NCI-H1105 treated with DMSO at 0.1 percent for 48 hours (cell line): Measurements from ENCODE around the gene TOX2.
A peak's percentile ranks its signal among the peaks of the same experiment; 100 is the strongest.

Source experiments
- DNase-seq: peaks from one replicate; lab custom pipeline; 2025; lab: John Stamatoyannopoulos, UW

TOX2 gene

DNA sequence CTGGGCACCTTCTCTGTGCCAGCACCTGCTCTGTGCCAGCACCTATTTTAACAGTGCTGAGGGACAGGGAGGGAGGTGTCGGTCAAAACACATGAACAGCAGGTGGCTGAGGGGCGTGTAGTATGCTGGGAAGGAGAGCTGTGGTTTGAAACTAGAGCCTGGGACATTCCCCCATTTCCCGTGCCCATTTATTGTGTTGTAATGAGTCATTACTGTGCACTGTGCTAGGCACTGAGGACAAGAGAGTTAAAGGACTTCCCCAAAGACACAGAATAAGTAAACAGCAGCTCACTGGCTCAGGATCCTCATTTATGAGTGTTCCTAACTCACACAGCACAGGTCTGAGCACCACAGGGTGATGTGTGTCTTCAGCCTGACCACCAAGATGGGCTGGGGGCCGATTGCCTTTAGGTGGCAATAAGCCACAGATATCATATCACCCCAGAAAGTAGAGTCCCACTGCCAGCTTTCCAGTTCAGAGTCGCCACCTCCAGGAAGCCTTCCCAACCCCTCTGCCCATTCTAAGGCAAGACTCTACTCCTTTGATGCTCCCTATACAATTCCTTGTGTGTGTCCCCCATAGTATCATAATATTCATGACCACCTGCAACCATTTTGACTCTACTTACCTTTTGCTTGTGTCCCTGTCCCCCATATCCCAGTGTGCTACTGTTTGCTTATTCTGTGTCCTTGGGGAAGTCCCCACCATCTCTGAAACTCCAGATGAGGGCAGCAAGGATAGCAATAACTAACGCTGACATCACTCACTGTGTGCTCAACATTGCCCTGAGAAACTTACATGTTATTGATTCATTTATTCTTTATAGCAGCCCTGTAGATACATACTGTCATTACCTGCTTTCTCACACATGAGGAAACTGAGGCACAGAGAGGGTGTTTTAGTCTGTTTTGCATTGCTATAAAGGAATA is 87.3 kb downstream of the TOX2 start:
- no peak for DNase-seq

DNA sequence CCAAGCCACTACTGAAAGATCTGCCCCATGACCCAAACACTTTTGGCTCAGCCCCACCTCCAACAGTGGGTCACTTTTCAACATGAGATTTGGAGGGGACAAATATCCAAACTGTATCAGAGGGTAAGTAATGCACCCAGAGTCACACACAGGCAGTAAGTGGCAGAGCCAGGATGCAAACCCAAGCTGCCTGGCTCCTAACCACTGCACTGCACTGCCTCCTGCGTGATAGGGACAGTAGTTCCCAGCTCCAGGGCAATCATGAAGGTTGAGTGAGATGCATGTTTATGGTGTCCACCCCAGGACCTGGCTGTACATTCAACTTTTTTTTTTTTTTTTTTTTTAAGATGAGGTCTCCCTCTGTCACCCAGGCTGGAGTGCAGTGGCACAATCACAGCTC is 88.2 kb downstream of the TOX2 start:
- DNase-seq = no peak

DNA sequence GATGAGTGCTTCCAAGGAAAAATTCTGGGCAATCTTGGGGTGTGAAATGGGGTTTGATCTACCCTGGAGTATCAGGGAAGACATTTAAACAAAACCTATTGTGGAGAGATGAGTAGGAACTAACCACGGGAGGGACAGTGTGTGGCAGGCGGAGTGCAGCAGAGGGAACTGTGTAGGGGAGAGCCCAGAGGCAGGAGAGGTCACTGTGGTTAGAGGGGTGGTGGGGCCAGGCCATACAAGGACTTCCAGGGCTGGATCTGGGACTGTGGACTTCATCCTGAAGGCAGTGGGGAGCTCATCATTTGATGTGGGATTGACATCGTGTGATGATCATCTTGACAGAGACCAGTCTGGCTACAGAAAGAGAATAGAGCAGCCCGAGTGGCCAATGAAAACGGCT is 89.0 kb downstream of the TOX2 start:
- DNase-seq = no peak

DNA sequence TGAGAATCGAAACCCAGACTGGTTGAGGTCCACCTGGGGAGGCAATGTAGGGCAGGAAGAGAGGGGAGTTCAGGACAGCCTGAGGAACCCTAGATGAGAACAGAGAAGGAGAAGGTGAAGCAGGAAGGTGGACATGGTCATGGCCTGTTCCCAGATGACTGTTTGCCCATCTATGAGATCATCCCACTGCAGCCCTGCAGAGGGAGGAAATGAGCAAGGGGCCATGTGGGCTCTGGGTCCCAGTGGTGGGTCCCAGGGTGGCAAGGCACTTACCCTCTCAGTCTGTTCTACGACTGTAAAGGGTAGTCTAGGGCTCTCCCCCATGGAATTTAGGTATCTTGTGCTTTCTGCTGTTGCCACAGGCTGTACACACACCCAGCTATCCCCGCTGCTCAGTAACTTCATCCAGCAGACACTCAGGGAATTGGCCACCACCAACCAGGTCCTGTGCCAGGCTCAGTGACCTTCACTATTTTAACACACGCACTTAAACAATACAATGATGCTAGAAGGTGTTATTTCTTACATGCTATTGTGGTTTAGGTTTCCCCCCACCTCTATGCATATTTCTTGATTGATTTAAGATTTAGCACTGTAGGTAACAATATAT is 89.8 kb downstream of the TOX2 start:
- DNase-seq = no peak

DNA sequence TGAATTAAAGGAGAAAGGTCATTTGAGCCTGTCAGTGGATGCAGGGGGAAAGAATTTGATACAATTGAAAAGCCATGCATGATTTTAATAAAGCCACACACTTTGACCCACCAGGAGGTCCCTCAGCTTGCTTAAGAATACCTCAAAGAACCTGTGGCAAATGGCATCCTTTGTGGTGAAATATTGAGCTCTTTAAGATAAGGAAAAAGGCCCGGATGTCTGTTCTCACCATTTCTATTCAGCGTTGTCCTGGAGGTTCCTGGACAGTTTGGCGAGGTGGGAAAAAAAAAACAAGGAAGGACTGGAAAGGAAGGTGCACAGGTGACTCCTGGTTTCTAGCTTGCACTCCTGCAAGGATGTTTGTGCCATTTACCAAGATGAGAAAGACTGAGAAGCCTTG is 91.0 kb downstream of the TOX2 start:
- no peak for DNase-seq

DNA sequence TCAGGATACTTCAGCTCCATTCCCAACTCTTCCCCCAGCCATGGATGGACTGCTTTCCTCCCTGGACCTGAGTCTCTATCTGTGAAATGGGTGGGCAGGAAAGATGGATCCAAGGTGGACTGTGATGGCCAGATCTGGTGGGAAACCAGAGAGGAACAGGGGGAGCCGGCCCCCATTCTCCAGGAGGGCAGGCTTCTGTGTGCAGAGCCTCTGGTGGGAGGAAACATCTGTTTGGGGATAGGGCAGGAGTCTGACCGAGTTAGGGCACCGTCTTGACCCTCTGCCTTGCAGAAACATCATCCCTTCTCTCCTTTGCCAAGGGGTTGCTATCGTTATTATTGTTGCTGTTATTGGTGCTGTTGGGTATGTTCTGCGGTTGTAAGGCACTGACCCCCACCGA is 91.5 kb downstream of the TOX2 start:
- DNase-seq = no peak

DNA sequence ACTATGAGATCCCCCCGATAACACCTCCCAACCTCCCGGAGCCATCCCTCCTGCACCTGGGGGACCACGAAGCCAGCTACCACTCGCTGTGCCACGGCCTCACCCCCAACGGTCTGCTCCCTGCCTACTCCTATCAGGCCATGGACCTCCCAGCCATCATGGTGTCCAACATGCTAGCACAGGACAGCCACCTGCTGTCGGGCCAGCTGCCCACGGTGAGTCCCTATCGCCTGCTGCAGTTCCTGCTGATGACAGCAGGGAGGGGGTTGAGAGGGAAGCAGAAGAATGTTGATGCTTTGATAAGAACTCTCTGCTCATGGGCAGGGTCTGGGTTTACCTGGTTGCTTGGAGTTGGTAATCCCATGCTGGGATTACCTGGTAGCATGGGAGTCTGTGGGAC is 91.9 kb downstream of the TOX2 start:
- DNase-seq = no peak

DNA sequence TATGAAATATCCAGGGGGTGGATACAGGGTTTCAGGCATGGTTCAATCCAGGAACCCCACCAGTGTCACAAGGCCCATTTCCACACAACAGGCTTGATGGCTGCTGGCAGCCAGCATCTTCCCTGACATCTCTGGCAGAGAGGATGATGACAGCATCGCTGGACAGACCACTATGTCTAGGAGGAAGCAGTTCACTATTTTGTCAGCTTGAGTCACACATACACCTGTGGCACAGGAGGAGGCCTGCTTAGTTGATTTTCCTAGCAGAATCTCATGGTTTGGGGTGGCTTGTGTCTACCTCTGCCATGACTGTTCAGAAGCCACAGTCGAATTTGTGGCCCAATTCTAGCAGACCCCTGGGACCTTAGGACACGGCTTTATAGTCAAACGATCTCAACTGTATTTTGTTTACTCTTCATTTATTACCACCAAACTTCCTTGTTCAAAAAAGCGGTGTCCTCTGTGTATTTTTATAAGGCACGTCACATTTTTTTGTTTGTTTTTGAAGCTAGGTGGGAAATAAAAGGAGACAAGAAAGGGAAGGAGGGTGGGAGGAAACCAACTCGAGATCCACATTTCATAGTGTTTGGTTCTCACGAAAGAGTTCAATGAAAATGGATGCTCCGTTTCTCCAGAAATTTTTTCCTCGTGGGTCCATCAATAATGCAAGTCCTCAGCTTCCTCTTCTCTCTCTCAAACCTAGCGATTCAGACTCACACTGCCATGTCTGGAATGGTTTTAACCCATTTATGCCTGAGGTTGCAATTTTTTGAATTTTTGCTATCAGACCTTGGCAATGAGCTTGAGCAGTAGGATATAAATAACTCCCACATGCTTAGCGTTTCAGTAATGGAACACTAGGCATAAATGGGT is 94.4 kb downstream of the TOX2 start:
- DNase-seq = no peak

DNA sequence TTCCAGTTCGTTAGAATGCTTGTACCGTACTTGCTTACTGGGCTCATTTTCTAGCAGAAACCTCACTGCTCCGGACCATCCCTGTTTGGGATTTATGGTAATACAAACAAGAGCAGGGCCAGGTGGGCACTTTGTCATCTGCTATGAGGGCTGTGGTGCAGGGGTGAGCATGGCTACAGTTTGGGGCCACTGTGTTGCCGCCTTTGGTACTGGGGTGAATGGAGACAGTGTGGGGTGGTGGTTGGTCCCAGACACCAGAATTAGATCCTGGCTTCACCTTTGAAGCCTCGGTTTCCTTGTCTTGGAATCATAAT is 95.0 kb downstream of the TOX2 start:
- no peak for DNase-seq

DNA sequence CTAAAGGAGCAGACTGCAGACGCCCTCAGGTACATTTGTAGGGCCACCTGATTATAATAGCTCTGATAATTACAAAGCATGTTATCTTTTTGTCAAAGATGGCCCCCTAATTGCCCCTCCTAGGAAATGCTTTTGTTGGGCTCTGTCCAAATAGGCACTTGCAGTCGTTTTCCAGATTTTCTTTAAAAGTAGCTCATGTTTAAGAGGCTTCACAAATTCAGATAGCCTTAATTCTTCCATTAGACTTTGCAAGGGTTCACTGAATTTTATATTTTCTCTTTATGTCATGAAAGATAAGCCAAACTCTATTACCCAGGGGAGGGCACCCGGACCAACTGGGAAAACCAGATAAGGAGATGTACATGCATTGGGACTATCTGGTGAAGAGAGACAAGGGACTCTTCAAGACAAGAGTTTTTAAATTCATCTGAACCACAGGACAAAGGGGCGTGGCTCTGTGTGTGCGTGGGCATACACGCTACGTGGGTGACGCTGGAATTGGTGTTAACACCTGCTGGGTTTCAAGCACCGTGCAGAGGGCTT is 95.6 kb downstream of the TOX2 start:
- DNase-seq = peak; percentile 97

DNA sequence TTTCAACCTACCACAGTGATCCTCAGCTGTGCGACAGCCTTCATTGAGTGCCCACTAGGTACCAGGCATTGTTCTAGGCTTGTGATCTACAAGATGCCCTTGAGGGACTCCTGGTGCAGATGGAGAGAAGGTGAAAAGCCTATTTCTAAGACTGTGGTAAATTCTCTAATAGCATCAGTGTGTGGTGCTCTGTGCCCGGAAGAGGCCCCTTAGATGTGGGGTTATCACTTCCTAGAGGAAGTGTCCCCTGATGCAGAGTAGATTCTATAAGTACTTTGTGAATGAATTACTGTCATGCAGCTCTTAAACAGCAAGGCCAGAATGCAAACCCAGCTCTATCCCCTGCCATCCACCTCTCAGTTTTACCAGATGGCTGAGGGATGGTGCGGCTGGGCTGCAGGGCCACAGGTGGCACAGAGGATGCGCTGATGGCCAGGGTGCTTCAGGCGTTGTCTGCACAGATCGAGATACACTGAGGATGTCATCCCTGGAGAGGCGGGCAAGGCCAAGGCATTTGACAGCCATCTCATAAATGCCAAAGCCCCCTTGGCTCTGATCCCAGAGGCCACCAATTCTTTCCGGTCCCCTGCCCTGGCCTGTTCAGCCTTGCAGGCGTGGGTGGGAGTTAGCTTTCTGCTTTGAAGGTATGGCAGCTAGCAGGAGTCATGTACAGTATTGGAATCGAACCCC is 96.7 kb downstream of the TOX2 start:
- peak; percentile 29 for DNase-seq

DNA sequence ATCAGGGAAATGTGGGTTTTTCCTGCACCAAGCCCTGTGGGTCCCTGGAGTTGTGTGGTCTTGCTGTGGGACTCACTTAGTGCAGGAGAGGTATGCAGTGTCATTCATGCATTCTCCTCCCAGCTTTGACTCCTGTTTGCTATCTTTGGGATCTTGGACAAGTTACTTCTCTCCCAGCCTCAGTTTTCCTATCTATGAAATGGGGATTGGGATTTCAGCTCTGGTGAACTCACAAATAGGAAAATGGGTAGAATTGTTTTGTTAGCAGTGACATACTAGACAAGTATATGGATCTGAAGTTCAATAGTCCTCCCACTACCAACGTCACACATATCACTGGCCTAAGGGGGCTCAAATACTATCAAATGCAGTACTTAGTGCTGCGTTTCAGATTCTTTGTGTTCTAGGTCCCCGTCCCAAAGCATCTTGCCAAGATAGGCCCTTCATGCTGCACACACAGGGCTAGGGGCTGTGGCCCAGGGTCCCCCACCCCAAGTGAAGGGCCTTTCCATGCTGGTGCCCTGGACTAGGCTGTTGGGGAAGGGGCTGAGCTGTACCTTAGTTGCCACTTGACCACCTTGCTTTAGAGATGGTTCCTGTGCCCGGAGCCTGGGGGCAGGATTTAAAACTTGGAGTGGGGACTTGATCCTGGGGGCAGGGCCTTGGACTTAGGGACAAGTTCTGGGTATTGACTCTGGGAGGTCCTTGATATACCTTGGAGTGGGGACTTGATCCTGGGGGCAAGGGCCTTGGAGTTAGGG is 98.0 kb downstream of the TOX2 start:
- DNase-seq = no peak

DNA sequence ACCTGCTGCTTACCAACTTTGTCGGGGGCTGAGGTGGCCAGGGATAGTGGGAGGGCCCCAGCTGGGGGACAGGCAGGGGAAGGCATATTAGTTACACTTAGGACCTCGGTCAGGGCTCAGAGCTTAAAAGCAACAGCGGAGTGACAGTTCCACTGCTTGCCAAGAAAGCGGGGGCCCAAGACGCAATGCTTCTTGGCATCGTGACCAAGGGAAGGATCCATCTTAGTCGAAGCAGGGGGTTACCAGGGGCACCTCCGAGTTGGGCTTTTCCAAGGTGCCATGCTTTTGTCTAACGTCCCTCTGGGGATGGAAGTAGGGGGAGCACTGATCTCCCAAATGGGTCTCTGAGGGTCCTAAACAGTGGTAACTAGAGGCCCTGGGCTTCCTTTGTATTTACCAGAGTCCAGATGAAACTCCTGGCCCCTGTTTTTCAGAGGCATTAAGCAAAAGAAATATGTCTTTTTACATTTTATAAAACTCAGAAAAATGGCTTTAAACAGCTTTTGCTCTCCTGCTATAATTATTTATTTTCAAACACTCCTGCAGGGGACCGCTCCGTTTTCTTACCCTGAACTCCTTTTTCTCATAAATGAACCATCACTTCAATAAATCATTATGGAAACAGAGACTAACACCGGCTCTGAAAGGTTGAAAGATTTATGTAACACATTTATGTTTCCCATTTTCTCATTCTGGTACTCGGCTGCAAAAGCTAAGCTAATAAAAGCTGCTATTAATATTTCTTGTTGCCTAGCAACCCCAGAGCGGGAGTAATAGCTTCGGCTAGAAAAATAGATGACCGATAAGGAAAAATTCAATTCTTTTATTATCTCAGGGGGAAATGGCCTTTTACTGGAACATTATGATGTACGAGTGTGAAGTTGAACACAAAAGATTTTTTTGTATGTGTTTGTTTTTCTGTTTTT is 100.4 kb downstream of the TOX2 start:
- DNase-seq = peak; percentile 40

DNA sequence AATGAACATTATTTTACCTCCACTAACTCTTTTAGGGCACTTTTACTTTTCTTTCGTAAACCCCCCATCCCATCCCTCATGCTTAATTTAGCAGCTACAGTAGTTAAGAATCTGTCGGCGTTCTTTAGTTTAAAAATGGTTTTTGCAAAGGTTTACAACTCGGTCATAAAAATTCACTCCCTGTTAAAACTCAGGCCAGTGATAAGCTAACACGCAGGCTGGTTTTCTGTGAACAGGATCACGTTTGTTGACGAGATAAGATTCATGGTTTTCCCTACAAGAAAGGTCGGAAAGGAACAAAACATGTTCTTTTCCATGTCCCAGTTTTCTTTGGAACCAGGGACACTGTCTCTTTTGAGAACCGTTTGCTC is 101.1 kb downstream of the TOX2 start:
- no peak for DNase-seq

DNA sequence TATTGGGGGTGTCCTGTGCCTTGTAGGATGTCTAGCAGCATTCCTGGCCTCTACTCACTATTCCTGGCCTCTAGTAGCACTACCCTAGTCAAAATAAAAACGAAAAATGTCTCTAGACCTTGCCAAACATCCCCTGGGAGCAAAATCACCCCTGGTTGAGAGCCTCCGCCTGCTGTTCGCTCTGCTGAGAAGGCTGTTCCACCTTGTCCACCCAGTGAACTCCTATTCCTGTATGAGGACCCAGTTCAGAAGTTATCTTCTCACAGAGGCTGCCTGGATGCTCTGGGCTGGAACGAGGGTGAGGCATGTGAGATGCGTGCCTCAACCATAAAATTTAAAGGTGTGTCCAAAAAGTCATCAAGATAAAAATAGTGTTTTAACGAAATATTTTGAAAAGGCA is 101.9 kb downstream of the TOX2 start:
- DNase-seq = no peak

DNA sequence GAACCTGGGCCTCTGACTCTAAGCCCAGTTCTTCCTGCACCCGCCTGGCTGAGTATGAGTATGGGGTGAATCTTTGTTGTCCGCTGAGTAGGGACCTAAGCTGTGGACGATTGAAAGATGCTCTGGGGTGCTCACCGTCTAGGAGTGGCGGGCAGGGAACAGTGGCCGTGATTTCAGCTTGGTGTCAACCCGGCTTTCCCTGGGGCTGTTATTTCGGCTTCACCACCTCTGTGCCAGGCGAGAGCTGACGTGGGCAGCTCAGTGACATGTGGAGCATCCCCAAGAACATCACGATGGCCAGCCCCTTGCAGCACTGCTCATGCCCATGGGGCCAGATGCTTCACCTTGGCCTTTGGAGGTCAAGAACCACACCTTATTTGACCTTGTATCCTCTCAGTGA is 102.6 kb downstream of the TOX2 start:
- DNase-seq = no peak

DNA sequence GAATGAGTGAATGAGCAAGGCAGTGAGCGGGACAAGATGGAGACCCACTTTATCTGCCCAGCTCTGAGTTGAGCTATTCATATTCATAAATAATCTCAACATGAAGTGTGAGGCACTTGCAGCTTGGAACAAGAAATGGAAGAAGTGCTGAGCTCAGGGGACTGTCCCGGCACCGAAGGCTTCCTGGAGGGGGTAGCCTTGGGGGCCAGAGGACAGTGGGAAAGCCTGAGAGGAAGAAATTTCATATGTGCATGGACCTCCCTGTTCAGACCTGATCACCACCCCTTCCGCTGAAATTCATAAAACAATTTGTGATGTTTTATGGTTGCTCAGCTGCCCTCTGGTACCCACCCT is 103.2 kb downstream of the TOX2 start:
- no peak for DNase-seq

DNA sequence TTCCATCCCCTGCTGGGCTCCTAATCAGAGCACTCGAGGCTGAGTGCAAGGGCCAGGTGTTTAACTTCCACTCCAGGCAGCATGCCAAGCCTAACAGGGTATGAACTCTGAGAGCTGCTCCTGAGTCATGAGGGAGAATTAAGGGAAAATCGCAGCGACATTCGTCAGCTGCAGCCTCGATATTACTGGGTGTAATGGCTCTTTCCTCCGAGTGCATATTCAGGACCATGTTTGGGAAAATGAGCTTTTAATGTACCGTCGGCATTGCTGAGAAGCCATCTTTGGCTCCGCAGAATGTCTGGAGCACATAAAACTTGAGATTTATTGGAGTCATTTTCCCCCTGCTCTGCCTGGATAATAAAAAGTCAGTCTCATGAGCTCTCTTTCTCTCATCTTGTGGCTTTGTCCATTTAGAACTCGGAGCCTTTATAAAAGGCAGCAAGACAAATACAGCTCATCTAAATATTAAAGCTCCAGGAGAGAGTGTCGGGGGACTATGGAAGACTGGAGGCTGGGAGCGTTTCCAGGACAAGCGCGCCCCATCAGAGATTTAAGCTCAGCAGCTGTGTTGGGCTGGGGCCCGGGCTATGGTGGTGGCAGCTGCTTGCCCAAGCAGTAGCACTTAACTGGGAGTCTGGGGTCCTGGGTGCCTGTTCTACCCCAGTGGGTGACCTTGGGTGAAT is 103.7 kb downstream of the TOX2 start:
- DNase-seq = peak; percentile 99

DNA sequence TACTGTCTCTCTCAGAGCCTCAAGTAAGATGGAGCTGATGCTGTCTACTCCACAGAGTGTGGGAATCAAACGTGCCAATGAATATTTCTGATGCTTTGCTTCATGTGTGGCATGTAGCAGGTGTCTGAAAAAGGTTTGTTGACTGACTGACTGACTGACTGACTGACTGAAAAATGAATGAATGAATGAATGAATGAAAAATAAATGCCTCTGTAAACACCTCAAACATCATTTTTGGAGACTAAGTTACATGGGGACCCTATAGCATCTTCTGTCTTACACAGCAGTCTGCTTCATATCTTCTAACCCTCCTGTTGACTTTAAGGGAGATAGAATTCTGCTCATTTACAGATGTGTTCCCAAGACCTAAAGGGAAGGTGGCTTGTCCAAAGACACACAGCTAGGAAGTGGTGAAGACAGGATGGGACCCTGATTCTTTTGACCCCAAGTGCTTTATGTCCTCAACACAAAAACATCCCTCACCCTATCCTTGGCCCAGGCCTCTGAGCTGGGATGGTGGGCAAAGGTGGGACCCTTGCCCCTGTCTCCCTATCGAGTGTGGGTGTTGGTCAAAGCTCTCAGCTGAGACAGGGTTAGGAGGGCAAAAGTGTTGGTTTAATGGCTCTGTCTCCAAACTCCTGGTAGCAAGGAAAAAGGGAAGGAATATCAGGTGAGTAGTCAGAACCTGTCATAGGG is 104.4 kb downstream of the TOX2 start:
- no peak for DNase-seq
